ENCODE results near the gene METAP1D. TPM values are rescaled to one million over a fixed set of nuclear protein-coding genes. Genes with fewer than 3 reads are reported as not detected.
"Not testable (repeated sequence)": the region's sequence is repeated elsewhere in the genome, so short reads cannot be mapped to it uniquely, and the experiment has no call there.

METAP1D gene
- total RNA-seq, 1 donor from 2014 or later = 2.5 TPM

DNA sequence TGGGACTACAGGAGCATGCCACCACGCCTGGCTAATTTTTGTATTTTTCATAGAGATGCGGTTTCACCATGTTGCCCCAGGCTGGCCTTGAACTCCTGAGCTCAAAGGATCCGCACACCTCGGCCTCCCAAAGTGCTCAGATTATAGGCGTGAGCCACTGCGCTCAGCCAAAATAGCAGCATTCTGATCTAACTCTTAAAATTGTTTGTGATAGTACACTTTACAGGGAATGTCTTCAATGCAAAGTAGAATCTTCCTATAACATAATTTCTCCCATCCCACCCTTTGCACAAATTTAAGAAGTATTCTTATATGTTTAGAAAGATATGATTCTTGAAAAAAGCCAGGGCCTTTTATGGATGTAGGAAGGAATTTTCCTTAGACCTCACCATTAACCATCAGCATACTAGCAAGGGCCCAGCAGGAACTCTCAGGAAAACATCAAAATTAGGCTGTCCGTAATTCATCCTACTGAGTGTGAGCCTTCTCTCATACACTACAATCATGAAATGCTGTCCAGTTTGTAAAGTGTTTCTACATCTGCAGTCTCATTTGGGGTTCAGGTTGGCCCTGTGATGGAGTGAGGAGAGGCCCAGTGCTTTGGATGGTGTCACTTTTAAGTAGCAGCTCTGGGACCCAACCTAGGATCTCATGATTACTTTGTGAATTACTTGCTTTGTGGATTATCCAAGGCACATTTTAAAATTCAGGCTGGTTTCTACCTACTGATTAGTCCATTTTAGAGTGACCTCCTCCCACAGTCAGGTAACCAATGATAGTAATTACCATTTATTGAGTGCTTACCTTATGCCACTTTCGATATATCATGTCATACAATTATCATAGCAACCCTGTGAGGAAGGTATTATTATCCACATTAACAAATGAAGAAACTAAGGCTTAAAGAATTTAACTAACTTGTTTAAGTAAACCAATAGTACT lies 48.1 kb downstream of the METAP1D start:
- DNase-seq (ENCODE audit: extremely low read depth, low read depth, low spot score) = no peak

DNA sequence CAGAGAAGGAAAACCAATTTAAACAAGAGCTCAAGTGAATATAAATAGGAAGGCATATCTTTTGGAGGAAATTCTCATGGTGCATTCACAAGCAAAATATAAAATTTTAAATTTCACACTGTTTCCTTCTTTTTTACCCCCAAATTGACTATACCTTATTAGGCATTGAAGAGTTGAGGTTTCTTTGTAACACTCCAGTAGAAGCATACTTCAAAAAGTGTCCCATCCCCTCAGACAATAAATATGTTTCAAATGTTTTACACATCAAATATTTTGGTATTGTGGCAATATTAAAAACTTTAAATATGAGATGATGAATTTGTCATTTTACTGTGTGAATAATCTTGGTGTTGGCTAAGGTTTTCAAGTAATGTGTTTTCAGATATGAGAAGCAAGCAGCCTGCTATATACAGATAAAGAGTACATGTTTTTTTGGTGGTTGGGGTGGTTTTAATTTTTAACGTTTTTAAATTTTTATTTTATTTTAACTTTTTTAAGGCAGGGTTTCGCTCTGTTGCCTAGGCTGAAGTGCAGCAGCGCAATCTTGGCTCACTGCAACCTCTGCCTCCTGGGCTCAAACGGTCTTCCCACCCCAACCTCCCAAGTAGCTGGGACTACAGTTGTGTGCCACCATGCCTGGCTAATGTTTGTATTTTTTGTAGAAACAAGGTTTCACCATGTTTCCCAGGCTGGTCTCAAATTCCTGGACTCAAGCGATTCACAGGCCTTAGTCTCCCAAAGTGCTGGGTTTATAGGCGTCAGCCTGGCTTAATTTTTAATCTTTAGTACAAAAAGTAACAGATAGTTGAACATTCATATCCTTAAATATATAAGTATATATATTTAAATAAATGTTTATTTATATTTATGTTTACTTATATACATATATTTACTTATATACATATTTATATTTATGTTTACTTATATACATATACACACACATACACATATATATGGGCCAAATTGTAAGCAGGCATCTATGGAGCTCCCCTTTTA lies 49.1 kb downstream of the METAP1D start:
- no peak for DNase-seq (ENCODE audit: extremely low read depth, low read depth, low spot score)

GRCh38 chr2:172049567-172050120 lies 49.9 kb downstream of the METAP1D start:
- DNase-seq (ENCODE audit: extremely low read depth, low read depth, low spot score) = no peak

DNA sequence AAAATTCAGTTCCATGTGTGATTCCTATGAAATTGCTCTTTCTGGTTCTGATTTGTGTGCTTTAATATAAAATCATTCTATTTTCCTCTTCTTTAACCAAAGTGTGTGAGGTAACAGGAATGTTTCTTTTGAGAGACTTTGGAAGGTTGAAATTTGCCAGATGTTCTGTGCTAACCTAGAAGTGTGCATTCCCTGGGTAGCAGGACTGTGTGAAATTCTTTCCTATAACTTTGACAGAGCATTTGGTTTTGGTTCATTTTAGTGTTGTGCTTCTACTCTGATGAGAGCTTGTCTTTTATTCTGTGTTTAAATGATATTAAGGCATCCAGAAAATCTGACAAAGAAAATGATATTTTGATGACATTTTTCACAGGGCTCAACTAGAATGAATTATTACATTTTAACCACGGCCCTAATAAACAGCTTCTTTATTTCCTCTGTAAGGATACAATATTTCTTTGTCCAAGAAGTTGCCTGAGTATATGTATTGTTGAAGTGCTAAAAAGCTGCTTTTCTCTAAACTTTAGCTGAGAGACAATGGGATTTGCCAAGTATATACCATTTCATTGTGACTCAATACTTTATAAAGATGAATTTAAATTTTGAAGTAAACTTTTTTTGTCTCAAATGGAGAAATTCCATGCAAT lies 50.8 kb downstream of the METAP1D start:
- no peak for DNase-seq (ENCODE audit: extremely low read depth, low read depth, low spot score)

- DNase-seq (ENCODE audit: extremely low read depth, low read depth, low spot score) = peak; percentile 25
Measured at GRCh38 chr2:172052000-172052983, 52.5 kb downstream of the METAP1D start.

DNA sequence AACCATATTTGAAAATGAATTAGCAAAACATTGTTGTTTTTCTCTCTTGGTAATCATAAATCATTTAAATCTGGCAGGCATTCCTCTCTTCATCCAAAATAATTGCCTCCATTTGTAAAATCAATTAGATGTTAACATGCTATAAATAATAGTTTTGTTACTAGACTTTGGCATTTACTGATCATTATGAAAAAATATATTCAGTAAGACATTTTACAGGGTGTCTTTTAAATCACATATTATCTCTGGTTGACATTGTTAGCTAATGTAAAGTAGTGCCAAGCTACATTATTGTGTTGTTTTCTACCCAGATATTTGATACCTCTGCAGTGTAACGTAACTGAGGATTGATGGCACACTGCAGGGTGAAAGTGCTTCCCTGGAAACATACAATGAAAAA lies 53.7 kb downstream of the METAP1D start:
- DNase-seq (ENCODE audit: extremely low read depth, low read depth, low spot score) = no peak

GRCh38 chr2:172056293-172056692 lies 56.5 kb downstream of the METAP1D start:
- DNase-seq (ENCODE audit: extremely low read depth, low read depth, low spot score) = no peak

DNA sequence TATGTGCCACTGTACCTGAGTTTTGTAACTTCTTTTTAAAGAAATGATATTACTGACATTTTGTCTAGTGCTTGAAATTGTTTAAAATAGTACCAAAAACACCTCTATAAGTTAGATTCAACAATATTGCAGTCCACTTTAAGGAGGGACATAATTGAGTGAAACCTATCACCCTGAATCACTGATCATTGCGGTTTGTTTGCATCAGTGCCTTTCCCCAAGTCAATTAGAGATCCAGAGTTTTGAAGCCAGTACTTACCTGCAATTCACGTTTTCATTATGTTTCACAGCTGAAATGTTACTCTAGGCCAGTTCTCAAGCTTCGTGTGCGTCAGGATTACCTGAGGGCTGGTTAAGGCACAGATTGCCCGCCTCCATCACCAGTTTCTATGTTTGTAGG lies 58.9 kb downstream of the METAP1D start:
- DNase-seq (ENCODE audit: extremely low read depth, low read depth, low spot score) = no peak

- DNase-seq (ENCODE audit: extremely low read depth, low read depth, low spot score) = not testable (repeated sequence)
Measured at GRCh38 chr2:172060118-172060517, 60.4 kb downstream of the METAP1D start.

- DNase-seq (ENCODE audit: extremely low read depth, low read depth, low spot score) = no peak
Measured at GRCh38 chr2:172062402-172063004, 62.8 kb downstream of the METAP1D start.

GRCh38 chr2:172063446-172063845 lies 63.7 kb downstream of the METAP1D start:
- DNase-seq (ENCODE audit: extremely low read depth, low read depth, low spot score) = no peak

- no peak for DNase-seq (ENCODE audit: extremely low read depth, low read depth, low spot score)
Measured at GRCh38 chr2:172065111-172065510, 65.4 kb downstream of the METAP1D start.

- DNase-seq (ENCODE audit: extremely low read depth, low read depth, low spot score) = no peak
Measured at GRCh38 chr2:172066394-172066886, 66.7 kb downstream of the METAP1D start.

- DNase-seq (ENCODE audit: extremely low read depth, low read depth, low spot score) = not testable (repeated sequence)
Measured at GRCh38 chr2:172067905-172068304, 68.2 kb downstream of the METAP1D start.

DNA sequence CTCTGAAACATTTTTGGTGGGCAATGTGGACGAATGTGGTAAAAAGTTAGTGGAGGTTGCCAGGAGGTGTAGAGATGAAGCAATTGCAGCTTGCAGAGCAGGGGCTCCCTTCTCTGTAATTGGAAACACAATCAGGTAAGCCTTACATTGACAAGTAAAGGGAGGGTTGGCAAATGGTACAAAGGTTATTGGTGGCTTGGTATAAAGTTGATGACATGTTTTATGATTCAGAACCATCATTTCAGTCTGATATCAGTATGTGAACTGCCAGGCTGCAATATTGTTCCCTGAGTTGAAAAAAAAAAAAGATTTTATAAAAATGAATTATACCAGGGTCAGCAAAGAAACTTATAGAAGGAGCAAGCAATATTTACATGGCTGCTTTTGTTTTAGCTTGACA lies 71.2 kb downstream of the METAP1D start:
- no peak for DNase-seq (ENCODE audit: extremely low read depth, low read depth, low spot score)

DNA sequence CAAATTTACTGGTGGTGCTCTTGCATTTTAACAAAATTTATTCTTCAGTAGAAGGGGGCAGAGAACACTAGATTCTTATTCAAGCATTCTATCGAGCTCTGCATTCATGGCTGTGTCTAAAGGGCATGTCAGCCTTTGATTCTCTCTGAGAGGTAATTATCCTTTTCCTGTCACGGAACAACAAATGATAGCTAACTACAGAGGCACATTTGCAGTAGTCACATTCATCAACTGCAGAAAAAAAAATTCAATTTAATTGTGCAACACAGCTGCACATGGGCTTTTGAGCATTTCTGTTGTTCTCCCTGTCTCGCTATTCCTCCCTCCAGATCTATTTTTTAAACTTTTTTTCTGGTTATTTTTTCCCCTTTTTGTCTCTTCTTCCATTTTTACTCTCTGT lies 72.5 kb downstream of the METAP1D start:
- DNase-seq (ENCODE audit: extremely low read depth, low read depth, low spot score) = no peak

GRCh38 chr2:172072706-172073105 lies 73.0 kb downstream of the METAP1D start:
- no peak for DNase-seq (ENCODE audit: extremely low read depth, low read depth, low spot score)

DNA sequence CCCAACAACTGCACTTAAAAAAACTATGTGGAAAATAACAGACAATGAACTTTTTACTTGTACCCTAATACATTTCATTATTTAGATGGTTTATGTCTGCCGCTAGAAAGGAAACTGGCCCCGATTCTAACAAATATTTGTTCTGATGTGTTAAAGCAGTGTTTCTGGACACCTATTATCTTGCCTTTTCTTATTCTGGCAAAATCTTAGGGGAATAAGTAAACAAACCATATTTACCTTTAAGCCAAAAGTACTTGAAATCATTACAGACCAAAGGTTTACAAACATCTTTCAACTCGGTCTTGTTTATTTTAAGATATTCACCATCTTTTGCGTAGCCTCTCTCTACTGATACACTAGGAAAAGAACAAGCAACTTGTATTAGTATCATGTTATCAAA lies 73.8 kb downstream of the METAP1D start:
- no peak for DNase-seq (ENCODE audit: extremely low read depth, low read depth, low spot score)

GRCh38 chr2:172074254-172074653 lies 74.5 kb downstream of the METAP1D start:
- no peak for DNase-seq (ENCODE audit: extremely low read depth, low read depth, low spot score)

Data from glomerular endothelial cell (primary cell).